OCI-M2 (cell line): ENCODE measurements around the gene ZNF92.
"Not testable (repeated sequence)": the region's sequence is repeated elsewhere in the genome, so short reads cannot be mapped to it uniquely, and the experiment has no call there.

Source experiments
- DNase-seq: peaks from one replicate; lab custom pipeline; 2025; ENCODE audit not compliant: unreplicated experiment; lab: John Stamatoyannopoulos, UW

ZNF92 gene

GRCh38 chr7:65373608-65374351 lies at the start of gene ZNF92:
ZNF92 (plus strand) TSS chr7:65373855; CDS start chr7:65373998, 143 bp downstream.
- DNase-seq, result peak; percentile 87

DNA sequence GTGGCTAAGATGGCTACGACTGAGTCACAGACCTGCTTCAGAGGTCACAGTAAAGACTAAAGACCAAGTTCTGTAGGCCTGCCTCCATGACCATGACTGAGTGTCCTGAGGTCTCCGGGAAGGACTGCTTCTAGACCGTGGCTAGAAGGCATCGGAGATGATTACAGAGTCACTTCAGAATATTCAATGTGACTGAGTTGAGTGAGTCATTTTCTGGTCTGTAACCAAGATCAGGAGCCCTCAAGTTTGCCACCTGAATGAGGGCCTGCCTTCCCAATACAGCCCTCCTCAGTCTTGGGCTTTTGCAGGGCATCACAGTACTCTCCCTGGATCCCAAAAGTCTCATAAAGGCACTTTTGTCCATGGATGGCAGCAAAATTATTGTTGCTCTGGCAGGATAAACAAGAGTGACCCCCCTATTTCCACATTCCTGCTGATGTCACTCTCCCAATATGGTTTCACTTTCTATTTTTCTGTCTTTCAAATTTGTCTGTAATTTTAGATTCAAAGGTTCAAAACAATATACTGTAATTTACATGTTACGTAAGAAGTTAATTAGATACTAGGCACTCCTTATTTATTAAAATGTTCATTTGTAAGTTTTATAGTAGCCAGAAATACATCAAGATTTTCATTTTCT lies 47.7 kb upstream of the ZNF92 start:
- DNase-seq, result no peak

- no peak for DNase-seq
Observed at GRCh38 chr7:65338346-65338745, 35.3 kb upstream of the ZNF92 start.

DNA sequence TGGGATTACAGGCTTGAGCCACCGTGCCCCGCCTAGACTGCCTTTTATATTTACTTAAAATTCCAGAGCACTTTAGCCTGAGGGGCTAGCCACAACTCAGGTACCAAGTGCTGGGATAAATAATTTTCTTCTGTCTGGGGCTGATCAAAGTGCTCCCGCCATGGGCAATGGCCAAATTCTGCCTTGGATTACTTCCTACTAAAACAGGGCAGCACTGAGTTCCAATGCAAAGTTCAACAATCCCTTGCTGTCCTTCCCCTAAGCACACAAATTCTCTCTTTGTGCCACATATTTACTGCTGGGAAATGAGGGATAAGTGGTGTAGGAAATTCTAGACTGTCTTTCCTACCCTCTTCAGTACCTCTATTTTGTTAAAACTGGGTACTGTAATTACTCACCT lies 34.4 kb upstream of the ZNF92 start:
- no peak for DNase-seq

- DNase-seq, result no peak
Observed at GRCh38 chr7:65342723-65343629, 30.7 kb upstream of the ZNF92 start.

DNA sequence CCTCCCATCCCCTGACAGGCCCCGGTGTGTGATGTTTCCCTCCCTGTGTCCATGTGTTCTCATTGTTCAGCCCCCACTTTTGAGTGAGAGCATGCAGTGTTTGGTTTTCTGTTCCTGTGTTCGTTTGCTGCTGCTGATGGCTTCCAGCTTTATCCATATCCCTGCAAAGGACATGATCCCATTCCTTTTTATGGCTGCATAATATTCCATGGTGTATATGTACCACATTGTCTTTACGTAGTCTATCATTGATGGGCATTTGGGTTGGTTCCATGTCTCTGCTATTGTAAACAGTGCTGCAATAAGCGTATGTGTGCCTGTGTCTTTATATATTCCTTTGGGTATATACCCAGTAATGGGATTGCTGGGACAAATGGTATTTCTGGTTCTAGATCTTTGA lies 29.1 kb upstream of the ZNF92 start:
- not testable (repeated sequence) for DNase-seq

GRCh38 chr7:65354263-65354662 lies 19.4 kb upstream of the ZNF92 start:
- no peak for DNase-seq

DNA sequence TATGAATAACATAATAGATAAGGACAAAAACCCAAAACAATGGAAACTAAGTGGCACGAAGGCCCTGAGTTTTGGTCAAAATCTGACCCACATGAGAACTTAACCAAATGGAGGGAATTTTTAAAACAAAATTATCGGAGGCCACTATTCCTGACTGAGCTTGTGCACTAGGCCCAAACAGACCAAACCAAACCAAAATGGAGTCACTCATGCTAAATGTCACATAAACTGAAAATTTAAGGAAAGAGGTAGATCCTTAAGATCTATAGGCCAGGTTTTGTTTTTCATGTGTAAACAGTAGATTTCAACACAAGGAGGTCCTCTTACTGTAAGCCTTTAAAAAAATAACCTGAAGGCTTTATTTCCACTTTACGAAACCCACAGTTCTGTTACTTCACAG lies 3.8 kb upstream of the ZNF92 start:
- DNase-seq, result no peak

- no peak for DNase-seq
Observed at GRCh38 chr7:65371468-65371867, 2.2 kb upstream of the ZNF92 start.

GRCh38 chr7:65379318-65379717 lies 5.7 kb downstream of the ZNF92 start:
- DNase-seq, result no peak

DNA sequence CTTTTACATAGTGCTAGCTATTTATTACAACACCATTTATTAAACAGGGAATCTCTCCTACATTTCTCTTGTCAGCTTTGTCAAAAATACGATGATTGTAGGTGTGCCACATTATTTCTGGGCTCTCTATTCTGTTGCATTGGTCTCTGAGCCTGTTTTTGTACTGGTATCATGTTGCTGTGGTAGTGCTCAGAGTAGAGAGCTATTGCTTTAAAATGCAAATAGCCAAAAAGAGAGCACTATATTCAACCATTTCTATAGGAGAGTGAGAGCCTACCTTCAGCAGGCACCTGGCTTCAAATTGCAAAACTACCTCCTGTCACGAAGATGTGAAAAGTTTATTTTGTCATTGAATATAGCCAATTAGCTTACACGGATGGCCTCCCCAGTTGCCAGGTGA lies 8.1 kb downstream of the ZNF92 start:
- no peak for DNase-seq

DNA sequence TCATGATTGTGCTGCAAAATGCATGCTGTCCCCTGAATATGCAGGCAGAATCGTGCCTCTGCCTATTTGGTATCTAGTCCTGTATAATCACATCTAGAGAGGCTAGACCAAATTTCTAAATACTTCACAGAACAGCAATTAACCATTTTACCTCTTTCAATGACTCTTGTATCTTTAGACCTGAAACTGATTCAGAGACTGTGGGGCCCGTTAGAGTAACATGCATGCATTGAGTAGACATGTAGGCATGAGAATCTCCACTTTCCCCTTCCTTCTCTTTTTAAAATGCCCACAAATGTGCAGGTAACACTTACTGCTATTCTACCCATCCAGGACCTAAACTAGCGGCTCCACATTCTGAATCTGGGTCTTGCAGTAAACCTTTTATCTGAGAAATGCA lies 8.8 kb downstream of the ZNF92 start:
- no peak for DNase-seq

GRCh38 chr7:65387891-65388290 lies 14.2 kb downstream of the ZNF92 start:
- DNase-seq, result no peak

- DNase-seq, result no peak
Observed at GRCh38 chr7:65390588-65390987, 16.9 kb downstream of the ZNF92 start.

DNA sequence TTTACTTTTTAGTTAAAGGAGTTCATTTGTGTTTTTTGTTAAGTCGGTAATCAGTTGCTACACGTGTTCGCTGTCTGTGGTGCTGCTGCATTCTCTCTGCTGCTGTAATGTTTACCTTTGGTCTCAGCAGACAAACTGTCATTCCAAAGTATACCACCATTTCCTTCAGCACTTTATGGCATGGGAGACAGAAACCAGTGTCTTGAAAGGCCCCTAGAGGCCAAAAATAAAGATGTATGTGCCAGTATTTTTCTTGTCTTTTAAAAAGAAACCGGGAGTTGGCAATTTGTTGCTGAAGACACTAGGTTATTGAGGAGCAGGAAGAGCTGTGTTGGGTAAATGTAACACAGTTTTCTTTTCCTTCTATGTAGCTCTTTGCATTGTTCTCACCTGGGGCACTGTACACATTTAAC lies 24.1 kb downstream of the ZNF92 start:
- no peak for DNase-seq

DNA sequence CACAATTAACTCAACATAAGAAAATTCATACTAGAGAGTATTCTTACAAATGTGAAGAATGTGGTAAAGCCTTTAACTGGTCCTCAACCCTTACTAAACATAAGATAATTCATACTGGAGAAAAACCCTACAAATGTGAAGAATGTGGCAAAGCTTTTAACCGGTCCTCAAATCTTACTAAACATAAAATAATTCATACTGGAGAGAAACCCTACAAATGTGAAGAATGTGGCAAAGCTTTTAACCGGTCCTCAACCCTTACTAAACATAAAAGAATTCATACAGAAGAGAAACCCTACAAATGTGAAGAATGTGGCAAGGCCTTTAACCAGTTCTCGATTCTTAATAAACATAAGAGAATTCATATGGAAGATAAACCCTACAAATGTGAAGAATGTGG lies 25.0 kb downstream of the ZNF92 start:
- DNase-seq, result not testable (repeated sequence)

GRCh38 chr7:65399101-65399500 lies 25.4 kb downstream of the ZNF92 start:
- not testable (repeated sequence) for DNase-seq

DNA sequence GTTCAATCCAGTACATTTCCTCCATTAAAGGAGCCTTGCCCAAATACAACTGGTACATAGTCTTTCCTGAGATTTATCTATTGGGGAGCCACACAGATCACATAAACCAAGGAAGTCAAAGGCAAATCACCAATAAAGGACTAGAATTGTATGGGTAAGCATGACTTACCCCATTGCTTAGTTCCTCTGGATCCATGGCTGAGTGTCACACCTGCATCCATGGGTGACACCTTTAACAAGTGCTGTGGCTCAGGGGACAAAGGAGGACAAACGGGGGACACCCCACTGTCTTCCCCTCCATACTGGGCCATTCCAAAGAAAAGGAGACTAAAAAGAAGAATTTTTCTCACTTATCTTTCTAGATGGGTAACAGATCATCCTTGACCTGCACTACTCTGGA lies 30.4 kb downstream of the ZNF92 start:
- DNase-seq, result no peak

DNA sequence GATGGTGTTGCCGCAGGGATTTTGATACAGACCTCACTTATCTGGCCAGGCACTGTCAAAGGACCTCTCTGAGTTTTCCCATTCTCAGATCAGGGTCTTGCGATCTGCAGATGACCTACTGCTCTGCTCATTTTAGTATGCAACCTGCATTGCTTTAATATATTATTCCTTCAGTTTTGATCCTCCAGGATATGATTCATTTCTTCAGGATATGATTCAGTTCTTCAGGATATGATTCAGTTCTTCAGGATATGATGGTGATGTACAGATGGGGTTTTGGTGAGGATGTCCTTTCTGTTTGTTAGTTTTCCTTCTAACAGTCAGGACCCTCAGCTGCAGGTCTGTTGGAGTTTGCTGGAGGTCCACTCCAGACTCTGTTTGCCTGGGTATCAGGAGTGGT lies 33.1 kb downstream of the ZNF92 start:
- not testable (repeated sequence) for DNase-seq

GRCh38 chr7:65409363-65409762 lies 35.7 kb downstream of the ZNF92 start:
- no peak for DNase-seq

- no peak for DNase-seq
Observed at GRCh38 chr7:65411249-65411648, 37.6 kb downstream of the ZNF92 start.

GRCh38 chr7:65422670-65423069 lies 49.0 kb downstream of the ZNF92 start:
- DNase-seq, result no peak
